Activated CD8-positive, alpha-beta memory T cell treated with anti-CD3 and anti-CD28 coated beads, Interleukin-2, amount 50 U/mL, for 24 hours (primary cell): ENCODE data around the gene BPIFB6.

Experiments
- DNase-seq: peaks from one replicate; pipeline ENCODE4 v3.0.0-alpha.2; 2020; ENCODE audit errors: extremely low read depth

The BPIFB6 gene

GRCh38 chr20:33002087-33002808 lies 29.2 kb upstream of the BPIFB6 start:
- no peak for DNase-seq

GRCh38 chr20:33004141-33004751 lies 27.2 kb upstream of the BPIFB6 start, which contains the start of gene SUN5:
Gene SUN5, minus strand, starts transcription at chr20:33004433. Its CDS starts 93 bp downstream, at chr20:33004340.
- DNase-seq, result no peak

GRCh38 chr20:33005132-33005566 lies 26.3 kb upstream of the BPIFB6 start:
- DNase-seq, result no peak

- no peak for DNase-seq
Measured at GRCh38 chr20:33005908-33006775, 25.3 kb upstream of the BPIFB6 start.

GRCh38 chr20:33006776-33007375 lies 24.6 kb upstream of the BPIFB6 start:
- no peak for DNase-seq

GRCh38 chr20:33007376-33008335 lies 23.8 kb upstream of the BPIFB6 start, which contains the start of gene BPIFB2:
Gene BPIFB2, plus strand, starts transcription at chr20:33007704. Its CDS starts 871 bp downstream, at chr20:33008575.
- no peak for DNase-seq

- DNase-seq, result no peak
Measured at GRCh38 chr20:33008336-33009213, 22.9 kb upstream of the BPIFB6 start.

GRCh38 chr20:33009214-33010132 lies 22.0 kb upstream of the BPIFB6 start:
- no peak for DNase-seq

- no peak for DNase-seq
Measured at GRCh38 chr20:33010133-33010504, 21.3 kb upstream of the BPIFB6 start.

- no peak for DNase-seq
Measured at GRCh38 chr20:33010674-33011449, 20.6 kb upstream of the BPIFB6 start.

GRCh38 chr20:33012327-33013189 lies 18.9 kb upstream of the BPIFB6 start:
- no peak for DNase-seq

- DNase-seq, result no peak
Measured at GRCh38 chr20:33013701-33014326, 17.6 kb upstream of the BPIFB6 start.

- no peak for DNase-seq
Measured at GRCh38 chr20:33014336-33015113, 16.9 kb upstream of the BPIFB6 start.

GRCh38 chr20:33015114-33015484 lies 16.3 kb upstream of the BPIFB6 start:
- no peak for DNase-seq

- no peak for DNase-seq
Measured at GRCh38 chr20:33015700-33016580, 15.5 kb upstream of the BPIFB6 start.
